ENCODE data around the gene EPYC. TPM values are rescaled to one million over a fixed set of nuclear protein-coding genes. Genes with fewer than 3 reads are reported as not detected.

EPYC gene
- total and polyA plus RNA-seq, 4 donors = not detected

GRCh38 chr12:91023326-91024004 lies 18.7 kb upstream of the EPYC start:
- Histone ChIP-seq H3K36me3 (ENCODE audit: control insufficient read depth in 4 of 4, insufficient read depth in 3 of 4, low read depth in 1 of 4, low read length in 3 of 4) (no peaks in the 10 kb centered on the region), H3K27me3 (ENCODE audit: control insufficient read depth in 4 of 4, insufficient read depth in 4 of 4, low read length in 3 of 4) (no peaks in the 10 kb centered on the region), H3K9me3 (ENCODE audit: control insufficient read depth in 4 of 4, low read length in 3 of 4) (peaks cover 0 to 3% (median 0%) of the 10 kb centered on the region in 4 donors), H3K27ac (ENCODE audit: low read depth in 1 of 2, low read length in 2 of 2) (no peak overlapping the region), H3K4me3 (ENCODE audit: low read depth in 1 of 3, low read length in 3 of 3) (no peak overlapping the region), H3K9ac (ENCODE audit: low read depth in 1 of 2, low read length in 2 of 2) (no peak overlapping the region), H3K4me1 (ENCODE audit: control insufficient read depth in 4 of 4, insufficient read depth in 4 of 4, low read length in 3 of 4) (no peaks in the 10 kb centered on the region)
- WGBS = 57% methylated on average over 1 of the region's 1 CpG
- DNase-seq (ENCODE audit: low spot score) = no peak
- TF ChIP-seq HNF4A (conservative IDR thresholded peaks at IDR 0.05) (no peak), HNF4G (IDR thresholded peaks at IDR 0.05) (no peak), RXRA (IDR thresholded peaks at IDR 0.05) (no peak), ATF3 (IDR thresholded peaks at IDR 0.05) (no peak), FOXA2 (IDR thresholded peaks at IDR 0.05) (no peak), ZBTB33 (IDR thresholded peaks at IDR 0.05) (no peak), GABPA (IDR thresholded peaks at IDR 0.05 in 1 of 2, conservative IDR thresholded peaks at IDR 0.05 in 1 of 2) (no peak), EGR1 (IDR thresholded peaks at IDR 0.05; ENCODE audit: low read depth in 2 of 2) (no peak), JUND (IDR thresholded peaks at IDR 0.05) (no peak), REST (IDR thresholded peaks at IDR 0.05) (no peak), MAX (IDR thresholded peaks at IDR 0.05) (no peak), YY1 (IDR thresholded peaks at IDR 0.05) (no peak)

GRCh38 chr12:91021076-91021475 lies 16.3 kb upstream of the EPYC start:
- Histone ChIP-seq H3K27me3 (ENCODE audit: control insufficient read depth in 4 of 4, insufficient read depth in 4 of 4, low read length in 3 of 4) (no peaks in the 10 kb centered on the region), H3K4me1 (ENCODE audit: control insufficient read depth in 4 of 4, insufficient read depth in 4 of 4, low read length in 3 of 4) (no peaks in the 10 kb centered on the region), H3K9me3 (ENCODE audit: control insufficient read depth in 4 of 4, low read length in 3 of 4) (peaks cover 0 to 3% (median 0%) of the 10 kb centered on the region in 4 donors), H3K4me3 (ENCODE audit: low read depth in 1 of 3, low read length in 3 of 3) (no peak overlapping the region), H3K27ac (ENCODE audit: low read depth in 1 of 2, low read length in 2 of 2) (no peak overlapping the region), H3K9ac (ENCODE audit: low read depth in 1 of 2, low read length in 2 of 2) (no peak overlapping the region), H3K36me3 (ENCODE audit: control insufficient read depth in 4 of 4, insufficient read depth in 3 of 4, low read depth in 1 of 4, low read length in 3 of 4) (no peaks in the 10 kb centered on the region)
- 72% methylated on average over 2 of the region's 2 CpGs for WGBS
- TF ChIP-seq SP1 (IDR thresholded peaks at IDR 0.05) (no peak), RAD21 (IDR thresholded peaks at IDR 0.05) (no peak), ATF3 (IDR thresholded peaks at IDR 0.05) (no peak), YY1 (IDR thresholded peaks at IDR 0.05) (no peak), FOXA1 (IDR thresholded peaks at IDR 0.05) (no peak), HNF4A (conservative IDR thresholded peaks at IDR 0.05) (no peak), TAF1 (conservative IDR thresholded peaks at IDR 0.05) (no peak), GABPA (IDR thresholded peaks at IDR 0.05 in 1 of 2, conservative IDR thresholded peaks at IDR 0.05 in 1 of 2) (no peak), RXRA (IDR thresholded peaks at IDR 0.05) (no peak), FOXA2 (IDR thresholded peaks at IDR 0.05) (no peak), JUND (IDR thresholded peaks at IDR 0.05) (no peak), HNF4G (IDR thresholded peaks at IDR 0.05) (no peak), ZBTB33 (IDR thresholded peaks at IDR 0.05) (no peak), REST (IDR thresholded peaks at IDR 0.05) (no peak), EGR1 (IDR thresholded peaks at IDR 0.05; ENCODE audit: low read depth in 2 of 2) (no peak), NR2F2 (IDR thresholded peaks at IDR 0.05) (no peak), MAX (IDR thresholded peaks at IDR 0.05) (no peak)
- no peak for DNase-seq (ENCODE audit: low spot score)

Measured in liver (tissue), 9 donors.